K562 (cell line): ENCODE measurements around the gene P2RX3. TPM values are rescaled to one million over a fixed set of nuclear protein-coding genes. Genes with fewer than 3 reads are reported as not detected.

Experiments
- ARID1B ChIP-seq: fragments of 450-650 bp; IDR thresholded peaks from 2 replicates; pipeline ENCODE4 v1.6.1; 2016; ENCODE audit warnings: antibody characterized with exemption, mild to moderate bottlenecking, inconsistent platforms
- BRF2 ChIP-seq: IDR thresholded peaks from 3 replicates; pipeline ENCODE4 v1.6.1; 2011; ENCODE audit warnings: borderline replicate concordance, mild to moderate bottlenecking; ENCODE audit not compliant: insufficient read length, insufficient read depth
- CBX1 ChIP-seq: sonication (generic); IDR thresholded peaks from 2 replicates; pipeline ENCODE4 v1.6.1; 2016; ENCODE audit warnings: antibody characterized with exemption, low read depth, mild to moderate bottlenecking
- CCNT2 ChIP-seq: IDR thresholded peaks from 2 replicates; pipeline ENCODE4 v1.6.1; 2011; ENCODE audit warnings: borderline replicate concordance, low read depth, mild to moderate bottlenecking, moderate library complexity, mixed read lengths, low read length; ENCODE audit not compliant: insufficient read length; ENCODE audit errors: extremely low read depth
- CREB1 ChIP-seq, 2 experiments: sonication (generic) in 1 of 2; formaldehyde crosslinking in 1 of 2; IDR thresholded peaks; 2 replicates each; pipeline versions ENCODE4 v1.6.1 to v1.8.0; 2012 to 2022; ENCODE audit warnings: inconsistent platforms in 1 of 2, mild to moderate bottlenecking in 1 of 2, missing genetic modification reagents in 1 of 2, moderate library complexity in 1 of 2
- FOXA1 ChIP-seq: fragments of 450-650 bp; IDR thresholded peaks from 2 replicates; pipeline ENCODE4 v1.6.1; 2016; ENCODE audit warnings: mild to moderate bottlenecking, borderline replicate concordance
- MAFG ChIP-seq: fragments of 450-650 bp; conservative IDR thresholded peaks from 2 replicates; pipeline ENCODE4 v1.6.1; 2016; ENCODE audit warnings: missing genetic modification characterization, missing compliant biosample characterization
- MCM5 ChIP-seq: fragments of 450-650 bp; IDR thresholded peaks from 2 replicates; pipeline ENCODE4 v1.6.1; 2016; ENCODE audit warnings: low read depth
- MEIS2 ChIP-seq: fragments of 450-650 bp; IDR thresholded peaks from 2 replicates; pipeline ENCODE4 v1.6.1; 2014; ENCODE audit warnings: mild to moderate bottlenecking; ENCODE audit not compliant: partially characterized antibody
- MYNN ChIP-seq, 2 experiments: sonication (generic); formaldehyde crosslinking in 1 of 2; IDR thresholded peaks; 2 replicates each; pipeline versions ENCODE4 v1.5.0 to v1.6.1; 2016 to 2020; ENCODE audit warnings: antibody characterized with exemption in 1 of 2, missing genetic modification reagents in 1 of 2
- PRPF4 ChIP-seq: fragments of 200-400 bp; formaldehyde crosslinking; IDR thresholded peaks from one replicate; pipeline ENCODE4 v1.6.1; 2017; ENCODE audit warnings: low read length, low read depth, mild to moderate bottlenecking; ENCODE audit not compliant: insufficient read depth, poor library complexity, severe bottlenecking
- SIRT6 ChIP-seq: IDR thresholded peaks from one replicate; pipeline ENCODE4 v1.6.1; 2012; ENCODE audit warnings: low read depth, mild to moderate bottlenecking, control low read depth, inconsistent platforms, low read length, moderate library complexity
- SMARCE1 ChIP-seq: fragments of 450-650 bp; IDR thresholded peaks from 2 replicates; pipeline ENCODE4 v1.7.1; 2016; ENCODE audit warnings: mild to moderate bottlenecking
- TARDBP ChIP-seq: fragments of 450-650 bp; IDR thresholded peaks from 2 replicates; pipeline ENCODE4 v1.6.1; 2016
- TFAM ChIP-seq: fragments of 250-450 bp; sonication (Bioruptor Pico); conservative IDR thresholded peaks from 2 replicates; pipeline ENCODE4 v1.5.0; 2021; ENCODE audit warnings: mild to moderate bottlenecking, moderate library complexity
- YBX1 ChIP-seq: fragments of 450-650 bp; IDR thresholded peaks from 2 replicates; pipeline ENCODE4 v1.7.1; 2016; ENCODE audit warnings: mild to moderate bottlenecking
- ZNF134 ChIP-seq: fragments of 250-450 bp; sonication (Bioruptor Pico); conservative IDR thresholded peaks from 2 replicates; pipeline ENCODE4 v1.4.0; 2020
- ZNF224 ChIP-seq: sonication (generic); formaldehyde crosslinking; IDR thresholded peaks from 2 replicates; pipeline ENCODE4 v1.8.0; 2022; ENCODE audit warnings: mild to moderate bottlenecking, missing genetic modification reagents
- ZNF586 ChIP-seq: fragments of 450-650 bp; formaldehyde crosslinking; conservative IDR thresholded peaks from 2 replicates; pipeline ENCODE4 v1.4.0; 2020; ENCODE audit warnings: mild to moderate bottlenecking, moderate library complexity
- polyA plus RNA-seq, 8 experiments: library from polyadenylated mRNA; depleted of rRNA in 4 of 8; stranded (reverse) in 5 of 8; unstranded in 3 of 8; fragments of >200 nt; fragmentation: Nextera tagmentation in 2 of 8; fragmentation: Illumina TruSeq in 1 of 8; extraction: Ambion mirVana in 2 of 8; extraction: Trizol in 1 of 8; gene quantifications; 2 replicates each; pipeline versions ENCODE4 v1.2.1 to v1.2.3, GENCODE V29; 2011 to 2014; ENCODE audit warnings: inconsistent platforms in 1 of 8, missing spikeins in 1 of 8
- total RNA-seq, 7 experiments: library from RNA; depleted of rRNA in 6 of 7; stranded (reverse); fragments of >200 nt in 6 of 7; fragmentation: Illumina TruSeq in 2 of 7; extraction: Trizol in 2 of 7; gene quantifications; 2 replicates each; pipeline versions ENCODE4 v1.2.1 to v1.2.3, GENCODE V29; 2011 to 2021; ENCODE audit warnings: low replicate concordance in 1 of 7
- TF ChIP-seq, protein P1 (sequence below): sonication (generic); formaldehyde crosslinking; IDR thresholded peaks from 2 replicates; pipeline ENCODE4 v1.8.0; 2023; ENCODE audit warnings: mild to moderate bottlenecking, missing genetic modification reagents
- TF ChIP-seq, protein P2 (sequence below): fragments of 450-650 bp; formaldehyde crosslinking; IDR thresholded peaks from 2 replicates; pipeline ENCODE4 v1.4.0; 2022; ENCODE audit warnings: mild to moderate bottlenecking, moderate library complexity

The P2RX3 gene
- total and polyA plus RNA-seq, 9 of the 15 experiments (the other 6 are each of a cell fraction or from before 2014, with no cell fraction given): not detected

DNA sequence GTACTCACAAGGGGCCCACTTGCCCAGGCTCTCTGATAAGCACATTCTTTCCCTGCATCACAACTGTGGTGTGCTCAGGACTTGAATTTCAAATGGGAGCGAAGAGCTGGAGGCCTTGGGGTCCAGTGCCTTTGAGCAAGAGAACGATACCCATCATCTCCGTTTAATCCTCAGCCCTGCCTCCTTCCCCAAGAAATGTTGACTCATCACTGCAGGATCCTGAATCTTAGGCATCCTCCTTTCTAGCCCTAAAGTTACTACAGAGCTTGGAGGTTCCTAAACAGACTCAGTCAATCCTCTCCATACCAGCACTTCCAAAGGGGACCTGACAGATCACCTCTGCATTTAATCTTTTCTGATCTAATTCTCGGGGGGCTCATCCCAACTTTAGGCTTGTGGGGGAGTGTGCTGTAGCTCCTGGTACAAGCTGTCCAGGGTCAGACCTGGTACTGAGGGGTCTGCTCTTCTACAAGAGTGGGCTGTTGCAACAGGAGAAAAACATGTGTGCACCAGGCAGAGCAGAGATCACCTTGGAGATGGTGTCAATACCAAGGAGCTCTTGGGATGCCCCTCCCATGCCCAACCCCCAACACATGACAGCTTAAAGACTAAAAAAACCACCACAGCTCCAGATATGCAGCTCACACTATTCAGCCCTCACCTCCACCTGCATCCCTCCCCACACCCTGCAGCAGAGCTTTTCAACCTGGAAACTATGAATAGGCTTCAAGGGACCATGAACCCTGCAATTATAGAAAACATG, 56.2 kb downstream of the P2RX3 start (continued):
- no peak for TF ChIP-seq CCNT2
- no peak for TF ChIP-seq CREB1 (IDR thresholded peaks at IDR 0.05)
- no peak for TF ChIP-seq CREB1 (CRISPR knock-in tag; IDR thresholded peaks at IDR 0.05)
- no peak for TF ChIP-seq ARID1B
- no peak for TF ChIP-seq PRPF4
- TF ChIP-seq TFAM: no peak
- no peak for TF ChIP-seq SMARCE1
- TF ChIP-seq ZNF586 (CRISPR knock-in tag): no peak
- no peak for TF ChIP-seq BRF2
- TF ChIP-seq FOXA1: no peak
- TF ChIP-seq ZNF224 (CRISPR knock-in tag): no peak
- TF ChIP-seq TARDBP: no peak
- TF ChIP-seq MAFG: peak; percentile 41
- TF ChIP-seq MEIS2: no peak
- TF ChIP-seq YBX1: no peak
- no peak for TF ChIP-seq MYNN (IDR thresholded peaks at IDR 0.05)
- TF ChIP-seq MYNN (CRISPR knock-in tag; IDR thresholded peaks at IDR 0.05): no peak
- TF ChIP-seq, protein P1, sequence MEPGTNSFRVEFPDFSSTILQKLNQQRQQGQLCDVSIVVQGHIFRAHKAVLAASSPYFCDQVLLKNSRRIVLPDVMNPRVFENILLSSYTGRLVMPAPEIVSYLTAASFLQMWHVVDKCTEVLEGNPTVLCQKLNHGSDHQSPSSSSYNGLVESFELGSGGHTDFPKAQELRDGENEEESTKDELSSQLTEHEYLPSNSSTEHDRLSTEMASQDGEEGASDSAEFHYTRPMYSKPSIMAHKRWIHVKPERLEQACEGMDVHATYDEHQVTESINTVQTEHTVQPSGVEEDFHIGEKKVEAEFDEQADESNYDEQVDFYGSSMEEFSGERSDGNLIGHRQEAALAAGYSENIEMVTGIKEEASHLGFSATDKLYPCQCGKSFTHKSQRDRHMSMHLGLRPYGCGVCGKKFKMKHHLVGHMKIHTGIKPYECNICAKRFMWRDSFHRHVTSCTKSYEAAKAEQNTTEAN: no peak
- TF ChIP-seq ZNF134 (CRISPR knock-in tag): no peak
- TF ChIP-seq, protein P2, sequence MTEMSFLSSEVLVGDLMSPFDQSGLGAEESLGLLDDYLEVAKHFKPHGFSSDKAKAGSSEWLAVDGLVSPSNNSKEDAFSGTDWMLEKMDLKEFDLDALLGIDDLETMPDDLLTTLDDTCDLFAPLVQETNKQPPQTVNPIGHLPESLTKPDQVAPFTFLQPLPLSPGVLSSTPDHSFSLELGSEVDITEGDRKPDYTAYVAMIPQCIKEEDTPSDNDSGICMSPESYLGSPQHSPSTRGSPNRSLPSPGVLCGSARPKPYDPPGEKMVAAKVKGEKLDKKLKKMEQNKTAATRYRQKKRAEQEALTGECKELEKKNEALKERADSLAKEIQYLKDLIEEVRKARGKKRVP (CRISPR knock-in tag): no peak
- TF ChIP-seq MCM5: no peak
- no peak for TF ChIP-seq CBX1
- TF ChIP-seq SIRT6: no peak
